Mucosa of descending colon (tissue), 3 donors: ENCODE data around the gene RPS14. TPM values are rescaled to one million over a fixed set of nuclear protein-coding genes. Genes with fewer than 3 reads are reported as not detected.

Source experiments
- ATAC-seq: fragments of 200-7000 bp; cut with Tn5 transposase; one replicate; pipeline ENCODE4 v1.9.1; 2020; ENCODE audit warnings: mild to moderate bottlenecking, moderate library complexity
- DNase-seq, 3 donors: peaks; one replicate each; pipeline ENCODE4 v3.0.0-alpha.2; 2020
- H3K36me3 ChIP-seq: fragments of 200-600 bp; one replicate; pipeline ENCODE4 v1.8.0; 2021; ENCODE audit warnings: low read depth, mild to moderate bottlenecking
- H3K4me1 ChIP-seq: fragments of 200-600 bp; one replicate; pipeline ENCODE4 v1.8.0; 2021; ENCODE audit warnings: low read depth, mild to moderate bottlenecking
- H3K4me3 ChIP-seq: fragments of 200-600 bp; one replicate; pipeline ENCODE4 v1.8.0; 2021; ENCODE audit warnings: mild to moderate bottlenecking
- H3K9me3 ChIP-seq: fragments of 200-600 bp; one replicate; pipeline ENCODE4 v1.8.0; 2021; ENCODE audit warnings: mild to moderate bottlenecking
- intact Hi-C, 2 donors: fragments of 100-400 bp; cut with DNase I in 1 of 2; cut with micrococcal nuclease in 1 of 2; formaldehyde crosslinking; loops; one replicate each; pipeline versions ENCODE4 v1.11.0 to v1.11.1; 2022; cut with DNase I, micrococcal nuclease
- total RNA-seq, 3 donors: library from RNA; stranded (reverse); fragmentation: NEBNext Ultra II Directional in 2 of 3; extraction: Animal tissue kit (Norgen Biotek cat#: 25700) in 2 of 3; gene quantifications; one replicate each; pipeline versions ENCODE4 v1.2.1 to v1.2.4, GENCODE V29; 2021 to 2023
- TF ChIP-seq, protein P1 (sequence below): fragments of 200-600 bp; IDR thresholded peaks from one replicate; pipeline ENCODE4 v1.8.0; 2022; ENCODE audit warnings: antibody characterized with exemption, mild to moderate bottlenecking
- donor health status: DM: no; HTN: no; CAD: no; lungs with moderate emphysema.
- donor health status: DM: no; HTN: no; CAD: no.
- donor health status: DM: no; HTN: yes; CAD: no.

Gene RPS14
- total RNA-seq, 3 donors from 2014 or later = 1,569 to 1,671 (median 1,618) TPM

DNA sequence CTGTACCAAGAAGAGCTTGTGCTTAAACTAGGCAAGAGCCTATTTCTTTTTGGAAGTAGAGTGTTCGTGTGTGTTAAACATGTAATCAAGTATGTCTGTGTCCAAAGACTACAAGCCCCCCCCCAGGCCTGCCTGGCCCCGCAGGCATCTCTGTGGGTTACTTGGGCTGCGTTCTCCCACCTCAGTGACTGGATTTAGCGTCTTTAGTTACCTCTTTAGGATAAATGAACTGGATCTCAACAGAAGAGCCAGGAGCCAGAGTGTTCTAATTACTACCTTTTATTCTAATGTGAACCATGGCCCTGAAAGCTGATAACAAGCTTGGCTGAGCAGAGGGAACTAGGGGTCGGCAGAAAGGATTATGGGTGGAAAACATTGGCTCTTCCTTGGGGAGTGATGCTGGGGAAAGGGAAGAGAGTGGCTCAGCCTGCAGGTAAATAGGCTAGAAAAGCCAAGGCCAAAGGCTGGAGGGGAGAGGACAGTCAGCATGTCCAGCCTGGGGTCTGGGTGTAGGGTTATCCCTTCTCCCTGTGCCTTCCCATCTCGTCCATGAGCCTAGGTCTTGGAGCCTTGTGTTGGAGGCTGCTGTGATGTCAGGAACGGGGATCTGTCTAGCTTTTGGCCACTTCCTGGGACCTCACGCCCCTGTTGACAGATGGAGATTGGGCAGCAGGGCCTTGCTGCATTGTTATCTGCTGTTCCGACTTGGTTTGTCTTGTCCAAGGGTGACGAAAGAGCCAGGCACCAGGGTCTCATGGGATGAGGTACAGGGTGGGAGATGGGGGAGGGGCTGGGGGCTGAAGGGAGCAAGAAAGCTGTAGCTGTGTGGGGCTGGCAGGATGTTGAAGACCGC is 47.9 kb downstream of the RPS14 start:
- Histone ChIP-seq H3K4me3 (no peak overlapping the region), H3K4me1 (no peaks in the 10 kb centered on the region), H3K36me3 (no peaks in the 10 kb centered on the region), H3K9me3 (no peaks in the 10 kb centered on the region)
- TF ChIP-seq, protein P1, sequence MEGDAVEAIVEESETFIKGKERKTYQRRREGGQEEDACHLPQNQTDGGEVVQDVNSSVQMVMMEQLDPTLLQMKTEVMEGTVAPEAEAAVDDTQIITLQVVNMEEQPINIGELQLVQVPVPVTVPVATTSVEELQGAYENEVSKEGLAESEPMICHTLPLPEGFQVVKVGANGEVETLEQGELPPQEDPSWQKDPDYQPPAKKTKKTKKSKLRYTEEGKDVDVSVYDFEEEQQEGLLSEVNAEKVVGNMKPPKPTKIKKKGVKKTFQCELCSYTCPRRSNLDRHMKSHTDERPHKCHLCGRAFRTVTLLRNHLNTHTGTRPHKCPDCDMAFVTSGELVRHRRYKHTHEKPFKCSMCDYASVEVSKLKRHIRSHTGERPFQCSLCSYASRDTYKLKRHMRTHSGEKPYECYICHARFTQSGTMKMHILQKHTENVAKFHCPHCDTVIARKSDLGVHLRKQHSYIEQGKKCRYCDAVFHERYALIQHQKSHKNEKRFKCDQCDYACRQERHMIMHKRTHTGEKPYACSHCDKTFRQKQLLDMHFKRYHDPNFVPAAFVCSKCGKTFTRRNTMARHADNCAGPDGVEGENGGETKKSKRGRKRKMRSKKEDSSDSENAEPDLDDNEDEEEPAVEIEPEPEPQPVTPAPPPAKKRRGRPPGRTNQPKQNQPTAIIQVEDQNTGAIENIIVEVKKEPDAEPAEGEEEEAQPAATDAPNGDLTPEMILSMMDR = no peak
- ATAC-seq (no peak), DNase-seq (no peak)
- intact Hi-C loops = no loop called here

DNA sequence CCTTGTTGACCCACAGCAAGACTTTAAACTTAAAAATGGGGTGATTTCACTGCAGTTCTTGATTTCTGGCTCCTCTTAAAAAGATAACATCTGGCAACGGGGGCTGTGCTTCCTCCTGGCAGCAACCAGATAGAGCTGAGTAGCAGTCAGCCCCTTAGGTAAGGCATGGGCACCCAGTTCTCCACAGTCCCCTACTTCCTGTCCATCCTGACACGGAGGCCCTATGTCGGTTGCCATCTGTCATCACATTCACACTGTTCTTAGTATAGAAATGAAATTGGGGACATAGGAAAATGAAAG is 48.5 kb downstream of the RPS14 start:
- DNase-seq = no peak
- TF ChIP-seq, protein P1 = no peak
- Histone ChIP-seq H3K4me1 (no peaks in the 10 kb centered on the region), H3K4me3 (no peak overlapping the region), H3K9me3 (no peaks in the 10 kb centered on the region), H3K36me3 (no peaks in the 10 kb centered on the region)
- ATAC-seq = peak; percentile 15
- intact Hi-C loops = no loop called here

DNA sequence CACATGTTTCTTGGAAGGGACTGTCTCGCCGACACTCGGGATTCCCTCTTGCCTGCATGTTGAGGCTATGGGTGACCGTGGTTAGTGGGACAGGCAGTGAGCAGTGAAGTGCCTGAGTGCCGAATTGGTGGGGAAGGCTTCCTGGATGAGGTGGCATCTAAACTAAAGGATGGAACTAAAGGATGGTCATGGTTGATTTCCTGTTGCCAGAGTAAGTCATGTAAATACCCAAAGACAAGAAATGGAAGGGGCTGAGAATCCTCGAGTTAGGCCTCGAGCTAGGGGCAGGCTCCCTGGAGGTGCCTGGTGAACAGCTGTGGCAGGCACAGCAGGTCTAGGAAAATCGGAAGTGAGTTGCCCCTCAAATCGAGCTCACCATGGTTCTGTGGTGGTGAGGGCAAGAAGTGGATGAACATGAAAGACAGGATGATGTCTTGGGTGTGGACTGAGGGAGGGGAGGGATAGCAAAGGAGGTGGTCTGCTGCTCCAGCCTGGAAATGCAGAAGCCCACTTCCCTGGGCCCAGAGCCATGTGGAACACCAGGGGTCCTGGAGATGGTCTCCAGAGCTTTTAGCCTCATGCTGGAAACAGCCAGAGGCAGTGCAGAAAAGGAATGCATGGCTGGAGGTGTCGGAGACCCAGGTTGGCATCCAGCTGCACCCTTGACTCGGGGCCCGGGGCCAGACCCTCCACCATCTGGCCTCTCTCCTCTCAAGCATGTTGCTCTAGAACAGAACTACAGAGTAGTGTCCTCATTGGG is 49.0 kb downstream of the RPS14 start:
- DNase-seq = no peak
- TF ChIP-seq, protein P1 = no peak
- no peak overlapping the region for H3K4me3 ChIP-seq
- H3K9me3 ChIP-seq = no peaks in the 10 kb centered on the region
- H3K4me1 ChIP-seq = no peaks in the 10 kb centered on the region
- no peak for ATAC-seq
- H3K36me3 ChIP-seq = no peaks in the 10 kb centered on the region
- intact Hi-C loops = no loop called here

DNA sequence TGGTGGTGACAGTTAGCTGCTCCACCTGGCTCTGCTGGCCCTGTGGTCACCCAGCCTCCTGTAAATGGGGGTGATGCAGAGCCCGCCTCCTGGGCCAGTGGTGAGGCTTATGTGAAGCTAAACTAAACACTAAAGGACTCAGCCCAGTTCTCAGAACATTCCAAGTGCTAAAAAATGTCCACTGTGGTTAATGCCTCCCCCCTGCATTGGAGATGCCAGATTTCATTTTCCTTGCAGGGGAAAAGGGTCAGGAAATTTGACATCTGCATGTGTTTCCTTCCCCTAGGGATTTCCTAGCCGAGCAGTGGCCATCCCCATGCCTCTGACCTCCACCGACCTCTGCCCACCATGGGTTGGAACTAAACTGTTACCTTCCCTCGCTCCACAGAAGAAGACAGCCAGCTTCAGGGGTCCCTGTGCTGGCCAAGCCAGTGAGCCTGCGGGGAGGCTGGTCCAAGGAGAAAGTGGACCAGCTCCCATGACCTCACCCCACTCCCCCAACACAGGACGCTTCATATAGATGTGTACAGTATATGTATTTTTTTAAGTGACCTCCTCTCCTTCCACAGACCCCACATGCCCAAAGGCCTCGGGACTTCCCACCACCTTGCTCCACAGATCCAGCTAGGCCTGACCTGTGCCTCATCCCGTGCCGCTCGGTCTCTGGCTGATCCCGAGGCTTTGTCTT is 49.9 kb downstream of the RPS14 start:
- Histone ChIP-seq H3K4me3 (no peak overlapping the region), H3K36me3 (no peaks in the 10 kb centered on the region), H3K9me3 (no peaks in the 10 kb centered on the region), H3K4me1 (no peaks in the 10 kb centered on the region)
- intact Hi-C loops = no loop called here
- peak; percentile 9 for ATAC-seq
- no peak for DNase-seq
- TF ChIP-seq, protein P1 = no peak

DNA sequence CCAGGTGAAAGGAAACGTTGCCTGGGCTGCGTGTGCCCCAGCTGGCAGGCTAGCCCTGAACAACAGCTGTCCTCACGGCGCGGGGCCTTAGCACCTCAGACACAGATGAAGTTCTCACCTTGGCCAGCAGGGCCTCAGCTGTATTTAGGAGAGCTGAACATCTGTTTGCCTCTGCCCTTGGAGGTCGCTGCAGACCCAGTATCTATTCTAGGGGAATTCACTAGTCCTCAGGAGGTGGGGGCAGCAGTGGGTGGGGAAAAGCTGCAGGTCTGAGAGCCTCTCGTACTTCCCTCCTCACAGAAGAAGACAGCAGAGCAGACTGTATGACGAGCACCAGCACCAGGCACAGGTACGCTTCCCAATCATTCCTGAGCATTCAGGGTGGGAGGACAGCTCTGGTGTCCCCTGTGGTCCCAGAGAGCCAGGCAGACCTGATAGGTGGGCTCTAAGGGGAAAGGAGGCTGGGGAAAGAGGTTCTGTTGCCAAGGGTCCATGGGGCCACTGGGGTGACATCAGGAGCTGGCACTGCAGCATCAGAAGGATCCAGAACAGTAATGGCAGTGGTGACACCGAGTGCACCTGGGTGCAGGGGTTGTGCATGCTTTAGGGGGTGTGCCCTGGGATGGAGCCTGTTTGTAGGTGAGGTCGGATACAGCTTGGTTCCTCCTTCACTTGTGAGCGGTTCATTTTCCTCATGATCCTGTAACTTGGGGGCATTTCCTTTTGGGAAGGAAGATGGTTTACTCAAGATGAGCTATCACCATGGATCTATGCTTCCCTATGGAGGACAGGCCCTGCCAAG is 50.6 kb downstream of the RPS14 start:
- no peaks in the 10 kb centered on the region for H3K4me1 ChIP-seq
- H3K36me3 ChIP-seq = no peaks in the 10 kb centered on the region
- ATAC-seq = peak; percentile 61

More for the DNA sequence above, 50.6 kb downstream of the RPS14 start:
- H3K4me3 ChIP-seq = no peak overlapping the region
- TF ChIP-seq, protein P1 = no peak
- no peaks in the 10 kb centered on the region for H3K9me3 ChIP-seq
- DNase-seq = no peak
- intact Hi-C loops = no loop called here
